ENCODE measurements around the gene GCA. TPM values are rescaled to one million over a fixed set of nuclear protein-coding genes. Genes with fewer than 3 reads are reported as not detected.

GCA gene
- polyA plus RNA-seq, 1 experiment = 5.2 TPM

GRCh38 chr2:162337868-162338267, 6.1 kb upstream of the GCA start:
- POLR2A ChIA-PET = no interaction called here
- TF ChIP-seq CTCF (IDR thresholded peaks at IDR 0.05; ENCODE audit: insufficient read depth, low read depth, low read length) = no peak
- CTCF ChIA-PET = interaction anchor here (0.6 kb wide), 1 partner anchor 126 kb away, joined by 3 read pairs; no protein-coding TSS in a partner anchor
- H3K4me3 ChIP-seq (ENCODE audit: low read depth, low read length) = no peak overlapping the region
- no peaks in the 10 kb centered on the region for H3K36me3 ChIP-seq (ENCODE audit: control insufficient read depth, insufficient read depth, low read length)
- no peak for DNase-seq (ENCODE audit: low read depth)
- peaks cover 1% of the 10 kb centered on the region; the same call in 1 of the 2 replicates for H3K27me3 ChIP-seq (ENCODE audit: control insufficient read depth, insufficient read depth, low read length)

DNA sequence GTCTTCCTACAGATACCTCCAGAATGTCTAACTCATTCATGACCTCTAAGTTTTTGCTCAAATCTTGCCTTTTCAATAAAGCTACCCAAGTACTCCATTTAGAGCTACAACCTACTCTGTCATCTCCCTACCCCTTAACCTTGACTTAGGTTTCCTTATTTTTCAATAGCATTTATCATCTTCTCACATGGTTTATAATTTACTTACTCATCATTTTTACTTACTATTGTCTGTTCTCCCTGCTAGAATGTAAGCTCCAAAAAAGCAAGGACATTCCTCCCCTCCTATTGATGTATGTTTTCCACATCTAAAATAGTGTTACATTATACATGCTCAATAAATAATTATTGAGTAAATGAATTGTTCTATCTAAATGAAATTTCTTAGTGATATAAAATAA, 3.1 kb upstream of the GCA start:
- no peak for DNase-seq (ENCODE audit: low read depth)
- ChIA-PET CTCF (no interaction called here), POLR2A (no interaction called here)
- H3K36me3 ChIP-seq (ENCODE audit: control insufficient read depth, insufficient read depth, low read length) = no peaks in the 10 kb centered on the region
- TF ChIP-seq CTCF (IDR thresholded peaks at IDR 0.05; ENCODE audit: insufficient read depth, low read depth, low read length) = no peak
- no peak overlapping the region for H3K4me3 ChIP-seq (ENCODE audit: low read depth, low read length)
- no peaks in the 10 kb centered on the region for H3K27me3 ChIP-seq (ENCODE audit: control insufficient read depth, insufficient read depth, low read length)

DNA sequence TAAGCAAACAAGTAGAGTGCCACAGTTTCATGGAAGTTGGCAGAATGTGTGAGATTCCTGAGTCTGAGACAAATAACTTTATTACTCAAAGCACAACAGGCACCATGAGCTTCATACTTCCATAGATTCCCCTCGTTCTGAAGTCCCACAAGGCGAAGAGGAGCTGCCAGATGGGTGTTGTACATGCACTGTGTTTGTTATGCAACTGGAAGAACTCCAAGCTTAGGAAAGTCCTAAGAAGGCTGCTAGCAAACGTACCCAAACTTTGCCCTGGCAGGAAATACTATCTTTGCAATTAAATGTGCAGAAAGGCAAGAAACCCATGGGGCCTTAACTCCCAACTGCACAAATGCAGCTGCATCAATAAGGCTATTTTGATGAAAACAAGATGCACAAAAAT, 1.6 kb upstream of the GCA start:
- H3K36me3 ChIP-seq (ENCODE audit: control insufficient read depth, insufficient read depth, low read length) = no peaks in the 10 kb centered on the region
- TF ChIP-seq CTCF (IDR thresholded peaks at IDR 0.05; ENCODE audit: insufficient read depth, low read depth, low read length) = no peak
- H3K4me3 ChIP-seq (ENCODE audit: low read depth, low read length) = no peak overlapping the region
- no peaks in the 10 kb centered on the region for H3K27me3 ChIP-seq (ENCODE audit: control insufficient read depth, insufficient read depth, low read length)
- DNase-seq (ENCODE audit: low read depth) = no peak
- CTCF ChIA-PET = interaction anchor here (2.3 kb wide), 1 partner anchor 9 kb away, joined by 10 read pairs; no protein-coding TSS in a partner anchor
- POLR2A ChIA-PET = no interaction called here

DNA sequence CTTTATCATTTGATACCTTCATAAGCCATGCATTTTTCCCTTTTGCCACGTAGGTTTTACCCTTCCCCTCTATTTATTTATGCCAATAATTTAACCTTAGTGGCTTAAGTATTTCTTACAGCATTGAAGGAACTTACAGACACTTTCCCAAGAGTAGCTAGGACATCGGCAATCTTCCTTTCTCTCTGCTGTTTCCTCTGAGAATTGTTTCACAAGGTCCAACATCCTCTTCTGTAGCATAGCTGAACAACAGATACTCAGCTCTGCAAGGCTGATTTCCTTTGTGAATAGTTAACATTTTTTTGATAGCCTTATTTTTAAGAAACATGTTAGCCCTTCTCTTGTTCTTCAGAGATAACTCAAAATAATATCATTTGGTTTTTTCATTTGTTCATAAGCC, 1.1 kb upstream of the GCA start:
- H3K36me3 ChIP-seq (ENCODE audit: control insufficient read depth, insufficient read depth, low read length) = no peaks in the 10 kb centered on the region
- ChIA-PET POLR2A (no interaction called here), CTCF (interaction anchor here (2.3 kb wide), 1 partner anchor 9 kb away, joined by 10 read pairs; no protein-coding TSS in a partner anchor)
- H3K27me3 ChIP-seq (ENCODE audit: control insufficient read depth, insufficient read depth, low read length) = no peaks in the 10 kb centered on the region
- no peak for DNase-seq (ENCODE audit: low read depth)
- no peak overlapping the region for H3K4me3 ChIP-seq (ENCODE audit: low read depth, low read length)
- TF ChIP-seq CTCF (IDR thresholded peaks at IDR 0.05; ENCODE audit: insufficient read depth, low read depth, low read length) = no peak

DNA sequence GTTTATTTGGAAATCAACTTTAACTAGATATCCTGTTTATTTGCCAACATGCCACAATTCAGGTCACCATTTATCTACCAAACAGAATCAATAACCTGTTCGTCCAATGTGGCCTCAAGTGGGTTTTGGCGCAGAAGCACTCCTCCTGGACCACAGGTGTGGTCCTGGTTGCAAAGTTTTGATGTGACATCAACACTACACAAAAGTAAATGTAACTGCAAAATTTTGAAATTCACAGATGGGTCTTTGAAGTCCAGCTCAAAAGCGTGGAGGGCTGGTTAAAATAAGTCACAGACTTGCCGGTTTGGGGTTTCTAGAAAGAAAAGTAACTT, 474 bp upstream of the GCA start:
- no peak for TF ChIP-seq CTCF (IDR thresholded peaks at IDR 0.05; ENCODE audit: insufficient read depth, low read depth, low read length)
- Histone ChIP-seq H3K4me3 (ENCODE audit: low read depth, low read length) (peak overlapping the region; percentile 77), H3K36me3 (ENCODE audit: control insufficient read depth, insufficient read depth, low read length) (no peaks in the 10 kb centered on the region), H3K27me3 (ENCODE audit: control insufficient read depth, insufficient read depth, low read length) (no peaks in the 10 kb centered on the region)
- CTCF ChIA-PET = interaction anchor here (1.0 to 2.3 kb wide), 2 partner anchors 10 to 14 kb away, joined by 3 to 10 read pairs; no protein-coding TSS in a partner anchor
- POLR2A ChIA-PET = no interaction called here
- DNase-seq (ENCODE audit: low read depth) = no peak
